GM21447 (cell line): ENCODE results near the gene OSBPL2.

Source experiments
- ATAC-seq: cut with Tn5 transposase; IDR thresholded peaks from one replicate; pipeline ENCODE4 v1.9.1; 2021; ENCODE audit not compliant: unreplicated experiment

The OSBPL2 gene

DNA sequence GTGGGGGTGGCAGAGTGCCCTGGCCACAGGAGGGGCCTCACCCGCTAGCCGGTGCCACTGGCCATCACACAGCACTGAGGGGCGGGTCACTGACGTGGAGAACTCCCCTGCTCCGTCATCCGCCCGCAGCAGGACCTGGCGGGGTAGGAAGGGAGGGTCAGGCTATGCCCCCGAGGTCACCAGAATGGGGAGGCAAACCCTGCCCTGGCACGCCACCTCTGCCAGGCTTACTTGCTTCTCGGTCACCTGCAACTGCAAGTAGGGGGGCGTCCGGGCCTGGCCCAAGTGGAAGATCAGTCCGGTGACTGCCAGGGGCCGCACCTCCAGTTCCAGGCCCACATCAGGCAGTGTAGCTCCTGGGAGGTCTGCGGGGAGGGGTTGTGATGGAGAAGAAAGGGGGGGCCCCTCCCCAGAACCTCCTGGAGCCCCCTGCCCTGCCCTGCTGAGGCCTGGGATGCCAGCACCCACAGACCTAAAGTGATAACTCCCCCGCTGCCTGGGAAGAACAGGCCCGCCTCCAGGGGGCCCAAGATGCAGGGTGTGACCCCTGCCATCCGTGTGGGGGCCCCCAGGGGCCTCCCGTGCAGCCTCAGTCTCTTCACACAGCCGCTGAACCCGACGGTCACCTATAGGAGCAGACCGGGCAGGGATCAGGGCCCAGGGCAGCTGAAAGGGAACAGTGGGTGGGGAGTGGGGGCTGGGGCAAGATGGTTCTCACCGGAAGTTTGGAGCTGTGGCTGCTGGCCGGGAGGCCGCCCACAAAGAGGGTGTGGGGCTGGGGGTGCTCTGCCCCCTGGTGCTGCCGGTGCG lies 71.8 kb downstream of the OSBPL2 start:
- ATAC-seq, result no peak

DNA sequence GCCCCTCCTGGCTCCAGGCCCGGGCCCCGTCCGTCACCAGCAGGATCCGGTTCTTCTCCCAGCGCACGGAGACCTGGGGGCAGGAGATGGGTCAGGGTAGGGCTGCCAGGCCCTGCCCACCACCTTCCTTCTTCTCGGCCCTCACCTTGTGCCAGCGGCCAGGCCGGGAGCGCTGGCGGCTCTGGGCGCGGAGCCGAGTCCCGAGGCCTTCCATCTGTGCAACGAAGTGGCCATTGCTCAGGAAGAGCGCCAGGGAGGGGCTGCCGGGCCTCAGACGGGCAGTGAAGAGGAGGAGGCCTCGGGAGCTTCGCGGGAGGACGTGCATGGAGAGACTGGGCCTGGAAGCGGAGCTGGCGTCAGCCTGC lies 72.4 kb downstream of the OSBPL2 start:
- ATAC-seq, result no peak

DNA sequence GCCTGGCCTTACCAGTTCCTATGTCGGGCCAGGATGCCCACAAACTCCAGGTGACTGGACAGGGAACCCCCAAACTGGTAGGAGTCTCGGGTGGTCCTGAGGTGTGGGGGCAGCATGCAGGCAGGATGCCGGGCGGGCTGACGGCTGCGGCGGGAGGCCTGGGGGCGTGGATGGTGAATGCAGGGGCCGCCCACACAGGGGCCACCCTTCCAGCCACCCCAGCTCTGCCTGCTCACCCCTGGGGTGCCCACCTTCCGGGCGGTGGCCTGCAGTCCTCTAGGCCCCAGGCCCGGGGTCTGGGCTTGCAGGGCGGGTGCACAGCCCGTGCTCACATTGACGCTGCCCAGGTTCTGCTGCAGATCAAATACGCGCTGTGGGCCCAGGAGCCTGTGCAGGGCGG lies 72.8 kb downstream of the OSBPL2 start:
- no peak for ATAC-seq

GRCh38 chr20:62311832-62312661 lies 73.7 kb downstream of the OSBPL2 start:
- ATAC-seq, result no peak

GRCh38 chr20:62312662-62312977 lies 74.3 kb downstream of the OSBPL2 start:
- ATAC-seq, result no peak

DNA sequence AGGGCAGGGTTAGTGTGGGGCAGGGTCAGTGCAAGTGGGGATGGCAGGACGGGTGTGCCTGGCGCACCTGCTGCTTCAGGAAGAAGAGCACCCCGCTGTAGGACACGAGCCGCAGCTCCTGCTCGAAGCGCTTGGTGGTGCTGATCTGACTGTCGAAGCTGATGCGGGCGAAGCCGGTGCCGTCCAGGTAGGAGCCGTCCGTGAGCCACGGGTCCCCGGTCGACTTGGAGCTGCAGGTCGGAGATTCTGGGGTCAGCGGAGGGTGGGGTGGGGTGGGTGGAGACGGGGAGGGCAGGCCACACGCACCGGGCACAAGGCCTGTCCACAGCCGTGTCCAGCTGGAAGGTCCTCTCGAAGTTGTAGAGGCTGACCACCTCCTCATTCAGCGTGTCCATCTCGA lies 74.7 kb downstream of the OSBPL2 start:
- ATAC-seq, result no peak

DNA sequence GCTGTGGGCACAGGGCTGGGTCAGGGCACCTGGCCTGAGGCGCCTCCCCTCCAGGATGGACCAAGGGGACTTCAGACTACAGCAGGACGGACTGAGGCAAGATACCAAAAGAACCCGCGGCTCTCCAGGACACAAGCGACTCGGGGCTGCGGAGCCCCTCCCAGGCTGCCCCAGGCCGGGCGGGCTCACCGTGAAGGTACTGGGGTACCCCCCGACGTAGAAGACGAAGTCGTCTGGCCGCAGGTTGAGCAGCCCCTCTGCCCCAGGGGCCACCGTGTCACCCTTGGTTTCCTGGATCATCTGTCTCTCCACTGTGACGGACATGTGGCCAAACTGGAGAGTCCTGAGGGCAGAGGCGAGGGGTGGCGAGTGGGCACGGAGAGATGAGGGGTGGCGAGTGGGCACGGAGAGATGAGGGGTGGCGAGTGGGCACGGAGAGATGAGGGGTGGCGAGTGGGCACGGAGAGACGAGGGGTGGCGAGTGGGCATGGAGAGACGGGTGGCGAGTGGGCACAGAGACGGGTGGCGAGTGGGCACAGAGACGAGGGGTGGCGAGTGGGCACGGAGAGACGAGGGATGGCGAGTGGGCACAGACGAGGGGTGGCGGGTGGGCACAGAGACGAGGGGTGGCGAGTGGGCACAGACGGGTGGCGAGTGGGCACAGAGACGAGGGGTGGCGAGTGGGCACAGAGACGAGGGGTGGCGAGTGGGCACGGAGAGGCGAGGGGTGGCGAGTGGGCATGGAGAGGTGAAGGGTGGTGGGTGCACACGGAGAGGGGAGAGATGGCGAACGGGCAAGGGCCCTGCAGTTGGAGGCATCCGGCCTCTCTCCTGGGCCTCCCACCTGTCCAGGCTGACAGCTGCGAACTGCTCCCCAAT lies 75.4 kb downstream of the OSBPL2 start:
- no peak for ATAC-seq

DNA sequence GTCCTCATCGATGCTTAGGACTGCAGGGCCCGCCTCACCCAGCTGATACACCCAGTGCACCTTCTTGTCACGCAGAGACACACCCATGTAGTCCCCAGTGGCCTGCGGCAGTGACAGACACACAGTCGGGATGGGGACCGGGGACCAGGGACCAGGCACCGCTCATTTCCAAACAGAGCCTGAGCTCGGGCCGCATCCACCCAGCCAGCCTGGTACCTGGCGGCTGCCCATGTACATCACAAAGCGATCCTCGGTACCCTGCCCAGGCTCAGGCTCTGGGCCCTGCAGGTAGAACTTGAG lies 76.0 kb downstream of the OSBPL2 start:
- ATAC-seq, result no peak

GRCh38 chr20:62314711-62315302 lies 76.5 kb downstream of the OSBPL2 start:
- ATAC-seq, result no peak

DNA sequence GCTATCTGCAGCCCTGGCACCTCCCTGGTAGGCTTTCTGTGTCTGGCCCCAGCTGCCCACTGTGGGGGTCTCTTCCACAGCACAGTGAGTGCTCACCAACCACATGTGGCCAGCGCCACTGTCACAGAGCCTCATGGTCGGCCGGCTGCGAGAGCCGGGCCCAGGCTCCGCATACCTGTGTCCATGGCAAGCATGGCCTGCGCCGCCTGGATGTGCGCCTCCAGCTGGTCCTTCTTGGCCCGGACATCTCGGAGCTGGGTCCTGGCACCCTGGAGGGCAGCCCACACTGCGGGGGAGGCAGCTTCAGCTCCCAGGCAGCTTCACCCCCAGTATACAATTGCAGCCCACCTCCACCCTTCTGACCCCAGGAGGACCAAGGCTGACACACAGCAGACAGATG lies 77.5 kb downstream of the OSBPL2 start:
- no peak for ATAC-seq

DNA sequence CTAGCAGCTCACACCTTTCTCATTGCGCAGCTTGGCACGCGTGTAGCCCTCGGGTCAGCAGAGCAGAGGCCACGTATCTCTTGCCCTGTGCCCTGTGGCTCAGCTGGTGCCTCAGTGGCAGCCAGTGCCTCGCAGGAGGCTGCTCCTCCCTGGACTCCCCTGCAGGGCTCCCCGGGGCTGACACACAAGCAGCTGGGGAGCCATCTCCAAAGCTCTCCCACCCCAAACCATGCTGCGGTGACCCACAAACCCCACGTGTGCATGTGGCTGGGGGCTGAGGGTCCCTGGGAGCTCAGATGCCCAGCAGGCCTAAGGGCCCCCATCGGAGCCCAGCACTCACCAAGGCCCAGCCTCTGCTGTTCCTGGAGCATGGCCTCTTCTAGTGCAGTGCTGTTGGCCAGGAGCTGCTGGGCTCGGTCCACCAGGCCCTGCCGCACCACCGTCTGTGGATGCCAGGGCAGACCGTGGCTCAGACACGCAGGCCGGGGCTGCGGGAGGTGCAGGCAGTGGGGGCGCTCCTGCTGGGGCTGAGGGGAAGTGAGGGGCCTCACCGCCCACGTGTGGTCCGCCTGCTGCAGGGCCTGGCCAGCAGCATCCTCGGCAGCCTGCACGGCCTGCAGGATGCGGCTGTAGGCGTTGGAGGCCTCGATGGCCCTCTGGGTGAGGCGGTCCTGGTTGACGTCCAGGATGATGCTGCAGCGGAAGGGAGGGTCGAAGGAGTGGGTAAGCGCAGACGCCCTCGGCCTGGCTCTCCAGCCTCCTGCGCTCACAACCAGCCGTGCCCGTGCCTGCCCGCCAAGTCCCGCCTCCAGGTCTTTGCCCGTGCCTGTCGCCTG lies 78.2 kb downstream of the OSBPL2 start:
- no peak for ATAC-seq

DNA sequence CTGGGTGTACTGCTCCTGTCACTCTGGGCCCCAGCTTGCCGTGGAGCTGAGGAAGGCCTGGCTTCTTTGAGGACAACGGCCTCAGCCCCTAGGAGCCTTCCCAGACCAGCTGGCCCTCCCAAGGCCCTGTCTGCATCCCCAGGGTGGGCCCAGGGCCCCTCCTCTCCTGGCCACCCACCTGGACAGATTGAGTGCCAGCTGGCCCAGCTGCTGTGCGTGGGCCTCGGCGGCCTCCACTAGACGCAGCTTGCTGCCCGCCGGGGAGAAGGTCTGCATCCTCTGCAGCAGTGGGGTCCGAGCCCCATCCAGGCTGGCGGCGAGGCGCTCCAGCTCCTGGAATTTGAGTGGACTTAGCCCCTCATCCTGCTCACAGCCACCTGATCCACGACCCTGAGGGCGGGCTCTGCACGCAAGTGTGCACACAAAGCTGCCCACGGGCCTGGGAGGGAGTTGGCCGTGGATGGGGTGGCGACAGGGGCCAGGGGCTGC lies 78.9 kb downstream of the OSBPL2 start:
- ATAC-seq, result no peak

- ATAC-seq, result no peak
Observed at GRCh38 chr20:62318400-62319345, 80.4 kb downstream of the OSBPL2 start.

- no peak for ATAC-seq
Observed at GRCh38 chr20:62319346-62319909, 81.1 kb downstream of the OSBPL2 start.

DNA sequence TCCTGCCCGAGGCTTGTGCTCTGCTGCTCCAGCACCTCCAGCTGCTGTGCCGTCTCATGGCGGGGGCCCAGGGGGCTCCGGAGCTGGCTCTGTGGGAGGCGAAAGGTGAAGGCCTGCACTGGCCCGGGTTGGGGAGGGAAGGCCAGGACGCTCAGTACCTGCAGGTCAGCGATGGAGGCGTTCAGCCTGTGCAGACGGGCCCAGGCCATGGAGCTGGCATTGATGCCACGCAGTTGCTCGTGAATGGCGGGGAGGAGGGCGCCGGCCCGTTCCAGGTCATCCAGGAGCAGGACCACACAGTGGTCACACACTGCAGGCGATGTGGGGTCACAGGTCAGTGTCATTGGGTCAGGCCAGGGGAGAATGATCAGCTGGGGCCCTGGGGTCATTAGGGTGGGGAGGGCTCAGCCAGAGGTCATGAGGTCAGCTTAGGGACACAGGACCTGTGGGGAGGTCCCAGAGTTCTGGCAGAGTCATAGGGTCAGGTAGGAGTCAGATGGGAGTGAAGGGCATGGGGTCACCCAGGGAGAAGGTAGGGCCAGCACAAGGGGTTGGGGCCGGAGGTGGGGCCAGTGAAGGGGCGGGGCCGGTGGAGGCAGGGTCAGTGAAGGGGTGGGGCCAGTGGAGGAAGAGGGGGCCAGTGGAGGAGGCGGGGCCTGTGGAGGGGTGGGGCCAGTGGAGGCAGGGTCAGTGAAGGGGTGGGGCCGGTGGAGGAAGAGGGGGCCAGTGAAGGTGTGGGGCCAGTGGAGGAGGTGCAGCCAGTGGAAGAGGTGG lies 82.4 kb downstream of the OSBPL2 start:
- ATAC-seq, result no peak

GRCh38 chr20:62321521-62321948 lies 83.2 kb downstream of the OSBPL2 start:
- no peak for ATAC-seq

- ATAC-seq, result no peak
Observed at GRCh38 chr20:62321975-62322374, 83.7 kb downstream of the OSBPL2 start.

DNA sequence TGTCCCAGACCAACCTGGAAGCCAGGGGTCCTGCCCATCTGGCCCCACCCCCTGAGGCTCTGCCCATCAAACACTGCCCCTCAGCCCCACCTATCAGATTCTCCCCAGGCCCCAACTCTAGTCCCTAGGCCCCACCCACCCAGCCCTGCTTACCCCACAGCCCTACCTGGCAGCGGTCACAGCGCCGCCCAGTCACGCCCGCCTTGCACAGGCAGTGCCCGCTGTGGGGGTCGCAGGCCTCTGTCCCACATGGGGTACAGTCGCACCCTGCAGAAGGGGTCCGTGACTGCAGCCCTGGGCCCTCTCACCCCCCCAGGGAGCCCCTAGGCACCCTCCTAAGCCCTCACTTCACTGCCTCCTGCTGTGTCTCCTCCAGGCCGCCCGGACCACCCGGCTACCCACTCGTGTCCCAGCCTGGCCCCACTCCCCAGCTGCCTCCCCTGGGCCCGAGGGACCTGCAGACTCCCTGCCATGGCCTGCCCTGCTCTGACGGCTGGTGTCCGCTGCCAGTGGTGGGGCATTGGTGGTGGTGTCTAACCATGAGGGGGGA lies 84.2 kb downstream of the OSBPL2 start:
- no peak for ATAC-seq
